GM12891 (cell line): ENCODE data around the gene ZNF10. TPM values are rescaled to one million over a fixed set of nuclear protein-coding genes. Genes with fewer than 3 reads are reported as not detected.

Source experiments
- DNase-seq: peaks from one replicate; pipeline ENCODE4 v3.0.0; 2011; ENCODE audit warnings: low spot score; ENCODE audit not compliant: insufficient read length
- FAIRE-seq: peaks from 2 replicates; lab custom pipeline; 2011; peaks lifted over from hg19 to GRCh38; lab: Jason Lieb, UNC
- PAX5 ChIP-seq: IDR thresholded peaks from 2 replicates; pipeline ENCODE4 v1.6.1; 2011; ENCODE audit warnings: low read length, moderate library complexity, mild to moderate bottlenecking; ENCODE audit not compliant: insufficient read depth, severe bottlenecking
- POLR2A ChIP-seq: IDR thresholded peaks from 2 replicates; pipeline ENCODE4 v1.6.1; 2011; ENCODE audit warnings: low read depth, low read length, control low read depth
- POLR2AphosphoS5 ChIP-seq: IDR thresholded peaks from 2 replicates; pipeline ENCODE4 v1.6.1; 2011; ENCODE audit warnings: low read depth, low read length, control low read depth
- POU2F2 ChIP-seq: IDR thresholded peaks from 2 replicates; pipeline ENCODE4 v1.6.1; 2011; ENCODE audit warnings: low read depth, mild to moderate bottlenecking, control low read depth, low read length, moderate library complexity
- SPI1 ChIP-seq: IDR thresholded peaks from 2 replicates; pipeline ENCODE4 v1.6.1; 2011; ENCODE audit warnings: low read depth, low read length, control low read depth
- TAF1 ChIP-seq: IDR thresholded peaks from 2 replicates; pipeline ENCODE4 v1.6.1; 2011; ENCODE audit warnings: low read depth, low read length, control low read depth
- polyA plus RNA-seq: library from polyadenylated mRNA; unstranded; fragments of >200 nt; gene quantifications from one replicate; pipeline ENCODE4 v1.2.1, GENCODE V29; 2012; ENCODE audit warnings: low read depth, missing spikeins, inconsistent platforms; ENCODE audit not compliant: missing spikeins

The ZNF10 gene
- polyA plus RNA-seq = 3.3 TPM

GRCh38 chr12:133130038-133130807 is at the start of gene ZNF10, which contains the start of gene ZNF891:
Gene ZNF10, plus strand, starts transcription at chr12:133130627. Its CDS starts 13,866 bp downstream, at chr12:133144493.
Gene ZNF891, minus strand, starts transcription at chr12:133130274. Its CDS starts 8,356 bp downstream, at chr12:133121918.
- peak; percentile 100 for FAIRE-seq
- TF ChIP-seq POU2F2 (peak; percentile 73; the same call in 1 of the 2 replicates), PAX5 (peak; percentile 4), SPI1 (no peak), TAF1 (peak; percentile 84), POLR2AphosphoS5 (peak; percentile 92), POLR2A (peak; percentile 92)
- peak; percentile 64 for DNase-seq

- FAIRE-seq = no peak
- no peak for TF ChIP-seq POLR2A
- TF ChIP-seq POU2F2 = no peak
- TF ChIP-seq SPI1 = no peak
- TF ChIP-seq POLR2AphosphoS5 = no peak
- peak; percentile 5; the same call in 1 of the 2 replicates for TF ChIP-seq TAF1
- TF ChIP-seq PAX5 = no peak
- no peak for DNase-seq
These were observed 49.2 kb upstream of the ZNF10 start for GRCh38 chr12:133081159-133081780.

DNA sequence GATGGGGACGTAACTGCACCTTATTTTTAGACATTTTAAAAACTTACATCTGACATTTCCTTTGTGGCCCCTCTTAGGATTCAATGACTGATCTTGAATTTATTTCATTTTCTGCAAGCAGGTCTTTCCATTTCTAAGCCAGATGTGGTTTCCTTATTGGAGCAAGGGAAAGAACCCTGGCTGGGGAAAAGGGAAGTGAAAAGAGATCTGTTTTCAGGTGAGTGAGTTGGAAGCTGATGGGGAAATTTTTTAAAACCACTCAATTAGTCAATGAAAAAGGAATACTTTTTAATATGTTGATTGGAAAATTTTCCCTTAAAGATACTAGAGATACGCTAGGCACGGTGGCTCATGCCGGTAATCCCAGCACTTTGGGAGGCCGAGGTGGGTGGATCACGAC is 47.1 kb upstream of the ZNF10 start:
- DNase-seq (no peak), FAIRE-seq (no peak)
- TF ChIP-seq POLR2AphosphoS5 (no peak), SPI1 (peak; percentile 80), PAX5 (no peak)

DNA sequence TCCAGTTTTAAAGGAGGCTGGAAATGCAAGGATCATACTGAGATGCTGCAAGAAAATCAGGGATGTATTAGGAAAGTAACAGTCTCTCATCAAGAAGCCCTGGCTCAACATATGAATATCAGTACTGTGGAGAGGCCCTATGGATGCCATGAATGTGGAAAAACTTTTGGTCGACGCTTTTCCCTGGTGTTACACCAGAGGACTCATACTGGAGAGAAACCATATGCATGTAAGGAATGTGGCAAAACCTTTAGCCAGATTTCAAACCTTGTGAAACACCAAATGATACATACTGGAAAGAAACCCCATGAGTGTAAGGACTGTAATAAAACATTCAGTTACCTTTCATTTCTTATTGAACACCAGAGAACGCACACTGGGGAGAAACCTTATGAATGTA is 24.8 kb upstream of the ZNF10 start:
- DNase-seq (no peak), FAIRE-seq (no peak)
- TF ChIP-seq SPI1 (no peak), TAF1 (no peak), POU2F2 (no peak)

- no peak for FAIRE-seq
- TF ChIP-seq POLR2A (no peak), TAF1 (no peak), POLR2AphosphoS5 (no peak), PAX5 (no peak), POU2F2 (no peak), SPI1 (no peak)
- DNase-seq = no peak
These were observed 24.2 kb upstream of the ZNF10 start for GRCh38 chr12:133106253-133106652.

- TF ChIP-seq PAX5 (no peak), POLR2A (no peak), SPI1 (no peak), POU2F2 (no peak), TAF1 (no peak), POLR2AphosphoS5 (no peak)
- DNase-seq = no peak
- FAIRE-seq = no peak
These were observed 23.3 kb upstream of the ZNF10 start for GRCh38 chr12:133107121-133107520.

DNA sequence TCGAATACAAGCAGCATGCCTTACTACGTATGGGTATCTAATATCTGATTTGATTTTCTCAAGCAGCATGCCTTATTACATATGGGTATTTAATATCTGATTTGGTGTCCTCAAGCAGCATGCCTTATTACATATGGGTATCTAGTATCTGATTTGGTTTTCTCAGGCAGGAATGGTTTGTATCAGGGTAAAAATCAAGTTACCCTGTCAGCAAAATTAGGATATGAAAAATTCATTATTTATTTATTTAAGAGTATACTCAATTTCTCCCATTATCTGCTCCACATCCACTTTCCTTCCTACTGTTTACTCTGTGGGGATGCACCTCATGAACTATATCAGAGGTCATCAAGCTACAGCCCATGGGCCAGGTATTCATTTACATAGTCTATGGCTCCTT is 22.3 kb upstream of the ZNF10 start:
- FAIRE-seq (no peak), DNase-seq (no peak)
- no peak for TF ChIP-seq SPI1
- TF ChIP-seq POLR2A = no peak
- no peak for TF ChIP-seq POLR2AphosphoS5
- no peak for TF ChIP-seq PAX5
- TF ChIP-seq TAF1 = no peak
- TF ChIP-seq POU2F2 = no peak

DNA sequence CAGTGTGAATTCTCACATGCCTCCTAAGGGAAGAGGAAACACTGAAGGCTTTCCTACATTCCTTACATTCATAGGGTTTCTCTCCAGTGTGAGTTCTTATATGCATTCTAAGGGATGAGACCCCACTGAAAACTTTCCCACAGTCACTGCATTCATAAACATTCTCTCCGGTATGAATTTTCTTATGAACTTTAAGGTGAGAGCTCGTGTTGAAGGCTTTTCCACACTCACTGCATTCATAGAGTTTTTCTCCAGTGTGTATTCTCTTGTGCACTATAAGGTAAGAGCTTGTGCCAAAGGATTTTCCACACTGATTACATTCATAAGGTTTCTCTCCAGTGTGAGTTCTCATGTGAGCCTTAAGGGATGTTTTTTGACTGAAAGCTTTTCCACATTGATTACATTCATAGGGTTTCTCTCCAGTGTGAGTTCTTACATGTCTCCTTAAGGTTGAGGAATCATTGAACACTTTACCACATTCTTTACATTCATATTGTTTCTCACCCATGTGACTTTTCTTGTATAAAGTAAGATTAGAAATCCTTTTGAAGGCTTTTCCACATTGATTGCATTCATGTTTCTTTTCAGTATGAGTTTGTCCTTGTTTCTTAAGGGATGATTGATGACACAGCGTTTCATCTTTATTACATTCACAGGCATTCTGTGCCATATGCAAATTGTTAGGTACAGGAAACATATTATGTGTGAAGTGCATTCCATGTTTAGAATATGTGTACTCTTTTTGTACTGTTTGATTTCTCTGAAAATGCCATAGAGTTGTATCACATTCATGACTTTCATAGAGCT is 9.8 kb upstream of the ZNF10 start:
- FAIRE-seq = no peak
- TF ChIP-seq PAX5 = no peak
- TF ChIP-seq POU2F2 = no peak
- no peak for TF ChIP-seq TAF1
- no peak for TF ChIP-seq POLR2AphosphoS5
- no peak for TF ChIP-seq SPI1
- no peak for TF ChIP-seq POLR2A
- no peak for DNase-seq

DNA sequence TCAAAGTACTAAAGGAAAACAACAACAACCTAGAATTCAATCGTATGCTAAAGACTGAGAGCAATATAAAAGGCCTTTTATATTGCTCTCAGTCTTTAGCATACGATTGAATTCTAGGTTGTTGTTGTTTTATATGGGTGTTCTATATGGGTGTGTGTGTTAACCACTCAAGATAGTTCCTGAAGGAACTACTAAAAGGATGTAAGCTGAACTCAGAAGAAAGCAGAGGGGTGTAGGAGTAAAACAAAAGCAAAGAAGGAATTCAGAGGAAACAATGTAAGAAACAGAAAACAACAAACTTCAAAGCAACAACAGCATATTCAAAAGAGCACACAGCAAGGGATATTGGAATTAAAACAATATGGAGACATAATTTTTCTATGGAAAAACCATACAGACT is 5.8 kb upstream of the ZNF10 start:
- no peak for FAIRE-seq

More for the DNA sequence above, 5.8 kb upstream of the ZNF10 start:
- no peak for TF ChIP-seq PAX5
- no peak for TF ChIP-seq TAF1
- TF ChIP-seq POLR2A = no peak
- no peak for TF ChIP-seq POLR2AphosphoS5
- DNase-seq = no peak
